ENCODE results near the gene CHD9.
"Not testable (repeated sequence)": the region's sequence is repeated elsewhere in the genome, so short reads cannot be mapped to it uniquely, and the experiment has no call there.

CHD9 gene

DNA sequence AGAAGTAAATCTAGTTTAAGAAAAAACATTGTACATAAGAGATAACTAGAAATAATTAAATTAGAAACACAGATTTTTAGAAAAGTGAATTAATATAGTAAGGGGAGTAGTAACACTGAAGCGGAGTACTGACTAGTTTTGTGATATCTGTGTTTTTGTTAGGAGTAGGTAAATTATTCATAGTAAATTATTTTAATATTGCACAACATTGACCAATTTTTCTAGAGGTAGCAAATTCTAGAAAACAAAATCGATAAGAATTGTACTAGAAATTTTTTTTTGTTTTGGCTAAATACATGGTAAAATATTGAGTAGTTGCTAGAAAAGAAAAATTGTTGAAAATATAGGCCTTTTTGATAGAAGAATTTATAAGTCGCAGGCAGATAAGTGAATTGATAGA, 156.5 kb downstream of the CHD9 start:
- no peak for DNase-seq

DNA sequence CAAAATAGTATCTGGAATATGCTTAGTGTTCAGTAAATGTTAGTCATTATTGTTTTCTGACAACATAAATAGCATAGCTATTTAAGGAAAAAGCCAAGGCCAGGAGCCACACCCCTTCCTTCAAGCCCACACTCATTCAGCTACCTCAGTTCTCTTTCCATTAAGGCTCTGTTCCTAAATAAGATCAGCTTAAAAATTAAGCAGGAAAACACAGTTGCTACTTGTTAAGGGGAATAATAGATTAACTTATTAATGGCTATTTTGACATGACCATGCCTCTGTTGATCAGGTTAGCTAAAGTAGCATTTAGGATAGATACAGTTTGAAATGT, 158.1 kb downstream of the CHD9 start:
- no peak for DNase-seq

DNA sequence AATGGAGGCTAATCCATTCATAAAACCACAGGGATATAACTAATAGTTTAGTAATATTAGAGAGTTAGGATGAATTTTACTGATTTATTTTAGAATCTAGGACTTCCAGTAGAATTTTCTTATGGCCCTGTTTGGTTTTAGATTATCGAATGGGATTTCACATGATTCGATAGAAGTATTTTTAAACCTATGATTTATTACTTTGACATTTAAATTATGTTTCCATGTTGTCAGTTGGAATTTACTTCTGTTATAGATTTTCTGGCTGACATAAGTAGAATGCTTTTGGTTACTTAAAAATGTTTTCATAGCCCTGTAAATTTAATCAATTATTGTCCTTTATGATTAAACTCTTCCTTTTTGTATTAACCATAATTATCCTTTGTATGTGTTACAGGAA, 158.8 kb downstream of the CHD9 start:
- peak; percentile 15 for DNase-seq

DNA sequence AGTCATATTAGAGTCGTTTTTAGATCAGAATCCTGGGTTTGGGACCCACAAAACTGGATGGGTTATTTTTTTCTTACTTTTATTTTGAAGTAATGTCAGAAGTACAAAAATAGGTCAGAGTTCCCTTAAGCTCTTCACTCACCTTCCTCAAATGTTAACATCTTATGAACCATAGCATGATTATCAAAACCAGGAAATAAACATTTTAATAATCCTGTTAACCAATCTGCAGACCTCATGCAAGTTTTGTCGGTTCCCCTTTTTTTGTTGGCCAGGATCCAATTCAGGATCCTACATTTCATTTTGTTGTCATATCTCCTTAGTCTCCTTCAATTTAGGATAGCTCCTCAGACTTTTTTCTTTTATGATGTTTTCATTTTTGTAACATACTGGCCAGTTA, 162.0 kb downstream of the CHD9 start:
- DNase-seq, result no peak

DNA sequence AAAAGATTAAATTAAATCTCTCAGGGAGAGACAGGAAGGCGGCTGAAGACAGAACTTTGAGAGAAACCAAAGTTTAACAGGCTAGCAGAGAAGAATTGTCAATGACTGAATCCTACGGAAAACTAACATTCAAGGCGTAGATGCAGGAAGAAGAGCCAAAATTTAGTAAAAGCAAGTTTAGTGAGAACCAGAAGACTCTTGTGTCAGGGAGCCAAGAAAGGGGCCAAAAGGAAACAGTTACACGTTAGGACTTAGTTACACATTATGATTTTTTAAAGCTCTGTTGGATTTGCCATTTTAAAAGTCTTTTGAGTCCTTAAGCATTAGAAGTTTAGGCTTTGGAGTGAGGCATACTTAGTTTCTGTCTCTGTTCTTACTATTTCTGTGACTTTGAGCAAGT, 164.6 kb downstream of the CHD9 start:
- DNase-seq, result no peak

DNA sequence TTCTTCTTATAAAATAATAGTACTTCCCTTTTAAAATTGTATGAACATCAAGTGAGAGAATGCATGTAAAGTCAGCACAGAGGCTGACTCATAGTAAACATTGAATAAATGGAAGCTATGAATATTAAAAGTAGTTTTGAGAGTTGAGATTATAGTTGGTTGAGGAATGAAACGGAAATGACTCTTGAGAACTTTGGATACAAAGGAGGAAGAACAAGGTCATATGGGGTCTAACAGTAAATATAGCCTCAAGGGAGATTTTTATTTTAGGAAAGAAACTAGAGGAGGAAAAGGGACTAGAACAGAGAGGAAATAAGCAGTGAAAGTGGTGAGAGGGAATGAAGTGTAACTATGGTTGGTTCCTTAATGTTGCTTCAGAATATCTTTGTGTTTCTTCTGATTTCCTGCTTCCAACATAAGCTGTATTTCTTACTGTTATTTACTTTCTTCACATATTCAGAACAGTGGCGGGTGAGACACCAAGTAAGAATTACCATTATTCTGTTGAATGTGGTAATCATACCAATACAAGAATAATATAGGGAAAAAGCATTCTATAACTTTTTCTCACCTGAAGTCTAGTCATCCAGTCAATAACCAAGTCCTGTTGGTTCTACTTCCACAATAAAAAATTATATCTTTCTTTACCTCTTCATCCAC, 165.1 kb downstream of the CHD9 start:
- peak; percentile 22 for DNase-seq

DNA sequence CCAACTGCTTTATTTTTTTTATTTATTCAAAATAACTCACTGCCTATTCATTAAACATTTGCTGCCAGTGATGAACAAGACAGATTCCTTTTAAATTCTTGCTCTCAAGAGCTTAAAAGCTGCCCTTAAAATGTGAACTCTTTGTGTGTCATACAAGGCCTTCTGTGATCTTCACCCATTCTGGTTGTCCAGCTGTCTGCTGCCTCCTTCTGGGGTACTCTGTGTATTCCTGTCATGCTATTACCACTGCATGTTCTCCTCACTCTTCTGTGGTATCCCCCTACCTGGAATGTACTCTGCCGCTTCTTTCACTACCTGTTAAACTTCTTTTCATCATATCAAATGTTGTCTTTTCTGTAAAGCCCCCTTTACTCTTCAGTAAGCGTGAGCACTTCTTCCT, 165.8 kb downstream of the CHD9 start:
- DNase-seq, result peak; percentile 50

DNA sequence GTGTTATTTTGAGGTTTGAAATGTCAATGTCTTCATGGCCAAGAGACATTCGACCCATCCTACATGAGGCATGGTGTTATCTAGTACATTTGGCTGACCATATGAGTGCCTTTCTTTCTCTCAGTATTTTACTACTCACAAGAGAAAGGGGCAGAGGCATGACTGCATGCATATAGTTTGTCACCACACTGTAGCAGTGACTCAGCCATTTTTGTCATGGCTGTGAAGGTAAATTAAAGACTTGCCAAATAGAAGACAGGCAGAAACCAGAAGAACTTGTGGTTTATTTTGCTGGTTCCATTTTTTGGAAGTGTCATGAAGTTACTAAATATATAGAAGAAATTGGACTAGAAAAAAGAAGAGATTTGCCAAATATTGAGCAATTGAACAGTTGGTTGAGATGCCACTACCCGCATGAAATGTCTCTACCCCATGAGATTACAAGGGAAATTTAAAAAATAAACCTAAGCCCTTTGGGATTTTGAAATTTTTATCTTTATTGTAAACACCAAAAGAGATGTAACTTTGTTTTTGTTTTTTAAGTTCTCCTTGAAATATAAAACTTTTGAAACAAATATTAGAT, 170.3 kb downstream of the CHD9 start:
- DNase-seq, result peak; percentile 36

DNA sequence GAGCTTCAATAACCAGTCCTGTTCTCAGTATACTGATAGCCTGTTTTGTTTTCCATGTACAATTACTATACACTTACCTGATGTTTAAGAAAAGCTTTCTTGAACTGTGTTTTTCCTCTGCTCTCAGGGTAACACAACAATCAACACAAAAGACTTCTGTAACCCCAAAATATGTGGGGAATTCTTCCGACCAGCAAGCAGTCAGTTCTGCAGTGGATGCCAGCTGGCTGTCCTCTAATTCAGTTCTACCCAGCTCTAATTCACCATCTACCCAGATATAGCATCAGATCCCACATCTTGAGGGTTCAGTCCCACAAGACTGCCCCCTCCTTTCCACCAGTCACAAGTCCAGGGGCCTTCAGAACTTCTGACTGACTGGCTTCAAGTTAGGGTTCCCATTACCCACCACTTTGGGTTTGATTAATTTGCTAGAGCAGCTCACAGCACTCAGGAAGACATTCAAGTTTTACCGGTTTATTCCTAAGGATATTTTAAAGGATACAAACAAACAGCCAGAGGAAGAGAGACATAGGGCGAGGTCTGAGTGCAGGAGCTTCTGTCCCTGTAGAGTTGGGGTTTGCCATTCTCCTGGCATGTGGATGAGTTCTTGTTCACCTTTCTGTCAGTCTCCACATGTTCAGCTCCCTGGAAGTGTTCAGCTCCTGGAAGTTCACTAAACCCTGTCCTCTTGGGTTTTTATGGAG, 178.2 kb downstream of the CHD9 start:
- no peak for DNase-seq

DNA sequence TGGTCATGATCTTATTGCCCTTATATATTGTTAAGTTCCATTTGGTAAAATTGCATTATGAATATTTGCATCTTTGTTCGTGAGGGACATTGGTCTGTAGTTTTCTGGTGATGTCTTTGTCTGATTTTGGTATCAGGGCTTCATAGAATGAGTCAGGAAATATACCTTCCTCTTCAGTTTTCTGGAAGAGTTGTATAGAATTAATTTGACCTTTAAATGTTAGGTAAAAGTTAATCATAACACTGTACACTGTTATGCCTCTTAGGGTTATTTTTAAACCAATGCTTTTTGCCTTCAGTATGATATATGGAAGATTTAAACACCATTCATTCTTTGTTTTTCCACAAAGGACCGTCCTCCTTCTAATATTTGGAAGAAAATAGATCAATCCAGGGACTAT, 180.0 kb downstream of the CHD9 start:
- no peak for DNase-seq

DNA sequence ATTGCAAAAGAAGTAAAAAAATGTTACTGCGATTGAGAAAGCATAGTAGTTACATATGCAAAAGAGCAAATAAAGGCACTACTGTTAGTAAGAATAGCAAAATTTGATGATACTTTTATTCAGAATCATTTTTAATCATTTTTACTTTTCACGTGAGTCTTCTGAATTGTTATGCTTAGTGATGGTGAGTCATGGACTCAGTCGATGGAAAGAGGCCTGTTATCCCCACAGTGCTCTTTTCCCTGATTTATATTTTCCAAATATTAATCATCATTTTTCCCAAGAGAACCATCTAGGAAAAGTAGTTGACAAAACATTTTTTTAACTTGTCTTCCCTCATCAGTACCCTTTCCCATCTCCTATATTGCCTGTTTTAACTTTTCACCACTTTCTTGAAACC, 181.1 kb downstream of the CHD9 start:
- peak; percentile 35 for DNase-seq

DNA sequence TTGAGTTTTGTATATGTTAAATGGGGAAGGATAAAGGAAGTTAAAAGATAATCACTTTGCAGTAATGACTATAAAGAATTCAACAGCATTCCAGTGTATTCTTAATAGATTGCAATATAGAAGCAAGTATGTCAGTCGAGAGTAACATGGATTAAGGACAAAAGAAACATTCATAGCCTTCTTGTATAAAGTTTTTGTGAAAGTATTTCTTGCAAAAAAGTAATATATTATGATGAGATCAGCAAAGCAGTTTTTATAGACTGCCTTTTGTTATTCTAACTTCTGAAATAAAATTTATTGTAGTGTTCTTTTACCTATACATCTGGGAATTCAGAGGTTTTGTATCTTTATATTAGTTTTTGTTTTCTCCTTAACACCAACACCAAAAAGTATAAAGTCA, 194.5 kb downstream of the CHD9 start:
- no peak for DNase-seq

DNA sequence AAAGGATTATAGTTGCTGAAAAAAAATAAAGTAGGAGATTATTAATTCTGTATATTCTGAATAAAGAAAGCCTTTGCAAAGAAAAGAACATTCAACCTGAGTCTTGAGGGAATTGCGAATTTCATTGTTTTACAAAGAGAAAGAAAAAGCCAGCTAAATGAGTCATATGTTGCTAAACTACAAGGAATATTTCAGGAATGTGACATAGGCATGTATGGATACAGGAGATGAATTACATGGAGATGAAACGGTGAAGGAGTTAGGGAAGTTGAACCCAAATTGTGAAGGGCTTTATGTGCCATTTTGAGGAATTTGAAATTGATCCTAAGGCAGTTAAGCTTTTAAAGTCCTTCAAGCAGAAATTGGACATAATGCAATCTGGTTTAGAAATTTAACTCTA, 202.2 kb downstream of the CHD9 start:
- DNase-seq, result peak; percentile 70

DNA sequence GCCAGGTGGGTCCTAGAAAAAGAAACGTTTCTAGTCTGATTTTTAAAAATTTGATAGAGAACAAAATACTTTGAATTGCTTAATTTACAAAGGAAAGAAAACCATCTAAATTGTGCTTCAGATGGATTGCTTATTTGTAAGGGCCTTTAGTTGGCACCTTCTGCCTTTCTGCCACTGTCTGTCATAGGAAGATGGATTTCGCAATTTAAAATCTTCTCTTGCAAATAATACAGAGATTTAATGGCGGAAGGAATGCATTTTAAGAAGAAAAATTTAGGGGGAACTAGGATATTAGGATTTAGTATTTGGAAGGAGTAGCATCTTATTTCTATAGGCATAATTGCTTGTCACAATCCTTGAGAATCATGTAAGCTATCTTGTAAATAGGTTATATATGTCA, 204.0 kb downstream of the CHD9 start:
- DNase-seq, result no peak

DNA sequence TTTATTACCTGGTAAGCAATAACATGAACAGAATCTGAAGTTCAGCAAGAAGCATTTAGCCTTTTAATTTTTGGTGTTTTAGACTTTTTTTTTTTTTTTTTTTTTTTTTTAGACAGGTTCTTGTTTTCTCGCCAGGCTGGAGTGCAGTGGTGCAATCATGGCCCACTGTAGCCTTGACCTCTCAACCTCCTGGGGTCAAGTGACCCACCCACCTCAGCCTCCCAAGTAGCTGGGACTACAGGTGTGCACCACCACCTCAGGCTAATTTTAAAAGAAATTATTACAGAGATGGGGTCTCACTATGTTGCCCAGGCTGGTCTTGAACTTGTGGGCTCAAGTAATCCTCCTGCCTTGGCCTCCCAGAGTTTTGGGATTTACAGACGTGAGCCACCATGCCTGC, 206.5 kb downstream of the CHD9 start:
- no peak for DNase-seq

DNA sequence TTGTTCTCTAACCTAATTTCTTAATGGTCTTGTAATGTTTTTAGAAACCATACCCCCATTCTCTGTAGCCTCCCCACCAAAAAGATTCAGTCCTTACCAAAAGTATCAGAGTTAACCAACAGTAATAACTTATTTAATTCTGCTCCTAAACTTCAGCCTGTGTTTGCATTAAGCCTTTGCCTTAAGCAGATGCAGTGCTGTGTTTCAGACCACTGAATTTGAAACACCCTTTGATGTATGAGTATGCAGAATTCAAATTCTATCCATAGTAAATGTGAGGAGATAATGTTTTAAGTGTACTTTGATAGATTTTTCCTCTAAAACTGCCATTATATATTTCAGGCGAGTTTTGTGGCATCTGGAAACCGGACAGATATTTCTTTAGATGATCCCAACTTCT, 207.9 kb downstream of the CHD9 start:
- DNase-seq, result no peak

DNA sequence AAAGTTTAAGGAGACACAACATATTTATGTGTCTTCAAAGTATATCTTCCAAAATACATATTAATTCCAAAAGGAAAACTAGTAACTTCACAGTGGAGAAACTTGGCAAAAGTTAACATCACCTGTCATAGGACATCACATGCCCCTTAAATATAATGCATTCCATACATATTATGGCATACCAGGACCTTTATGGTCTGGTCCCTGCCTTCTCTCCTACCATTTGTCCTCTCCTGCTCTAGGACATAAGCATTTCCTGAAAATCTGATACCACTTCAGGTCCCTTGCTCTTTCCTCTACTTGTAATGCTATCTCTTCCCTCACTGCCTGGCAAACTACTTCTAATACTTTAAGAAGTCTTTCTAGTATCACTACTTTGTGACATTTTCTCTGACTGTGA, 211.4 kb downstream of the CHD9 start:
- no peak for DNase-seq

DNA sequence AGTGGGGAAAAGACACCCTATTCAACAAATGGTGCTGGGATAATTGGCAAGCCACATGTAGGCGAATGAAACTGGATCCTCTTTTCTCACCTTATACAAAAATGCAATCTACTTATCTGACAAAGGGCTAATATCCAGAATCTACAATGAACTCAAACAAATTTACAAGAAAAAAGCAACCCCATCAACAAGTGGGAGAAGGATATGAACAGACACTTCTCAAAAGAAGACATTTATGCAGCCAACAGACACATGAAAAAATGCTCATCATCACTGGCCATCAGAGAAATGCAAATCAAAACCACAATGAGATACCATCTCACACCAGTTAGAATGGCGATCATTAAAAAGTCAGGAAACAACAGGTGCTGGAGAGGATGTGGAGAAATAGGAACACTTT, 223.7 kb downstream of the CHD9 start:
- not testable (repeated sequence) for DNase-seq

DNA sequence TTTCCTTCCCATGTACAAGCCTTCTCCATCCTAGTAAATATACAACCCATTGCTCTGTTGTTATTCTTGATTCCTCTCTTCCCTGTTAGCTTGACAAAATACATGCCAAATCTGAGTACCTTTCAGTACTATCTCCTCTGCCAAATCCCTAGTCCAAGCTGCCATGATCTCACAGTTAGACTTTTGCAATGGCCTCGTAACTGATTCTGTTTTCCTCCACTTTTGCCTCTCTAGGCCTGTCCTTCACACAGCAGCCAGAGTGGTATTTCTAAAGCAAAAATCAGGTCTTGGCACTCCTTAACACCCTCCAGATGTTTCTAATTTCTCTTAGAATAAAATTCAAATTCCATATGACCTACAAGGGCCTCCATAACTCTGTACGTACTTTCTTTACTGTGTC, 226.5 kb downstream of the CHD9 start:
- DNase-seq, result peak; percentile 5

DNA sequence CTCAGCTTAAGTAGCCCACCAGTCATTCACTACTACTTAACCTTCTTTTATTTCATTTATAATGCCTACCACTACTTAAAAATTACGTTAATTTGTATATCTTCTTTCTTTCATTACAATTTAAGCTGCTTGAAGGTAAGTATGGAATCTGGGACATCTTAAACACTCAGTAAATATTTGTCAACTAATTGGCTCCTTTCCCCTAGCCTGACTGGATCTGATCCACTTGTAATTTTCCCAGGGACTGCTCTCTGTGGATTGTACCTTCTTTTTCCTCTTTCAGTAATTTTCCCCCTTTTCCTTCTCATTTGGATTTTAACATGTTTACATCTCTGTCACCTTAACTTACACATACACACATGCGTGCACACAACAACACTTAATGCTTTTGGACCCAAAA, 227.1 kb downstream of the CHD9 start:
- DNase-seq, result no peak

DNA sequence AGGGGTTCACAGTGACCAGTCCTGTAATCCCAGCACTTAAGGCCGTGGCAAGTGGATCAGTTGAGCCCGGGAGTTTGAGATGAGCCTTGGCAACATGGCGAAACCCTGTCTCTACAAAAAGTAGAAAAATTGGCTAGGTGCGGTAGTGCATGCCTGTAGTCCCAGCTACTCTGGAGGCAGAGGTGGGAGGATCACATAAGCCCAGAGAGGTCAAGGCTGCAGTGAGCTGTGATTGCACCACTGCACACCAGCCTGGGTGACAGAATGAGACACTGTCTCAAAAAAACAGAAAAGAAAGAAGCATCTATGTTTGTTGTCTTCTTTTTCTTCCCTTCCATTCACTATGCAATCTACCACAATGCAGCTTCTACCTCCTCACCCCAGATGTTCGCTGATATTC, 227.5 kb downstream of the CHD9 start:
- no peak for DNase-seq

DNA sequence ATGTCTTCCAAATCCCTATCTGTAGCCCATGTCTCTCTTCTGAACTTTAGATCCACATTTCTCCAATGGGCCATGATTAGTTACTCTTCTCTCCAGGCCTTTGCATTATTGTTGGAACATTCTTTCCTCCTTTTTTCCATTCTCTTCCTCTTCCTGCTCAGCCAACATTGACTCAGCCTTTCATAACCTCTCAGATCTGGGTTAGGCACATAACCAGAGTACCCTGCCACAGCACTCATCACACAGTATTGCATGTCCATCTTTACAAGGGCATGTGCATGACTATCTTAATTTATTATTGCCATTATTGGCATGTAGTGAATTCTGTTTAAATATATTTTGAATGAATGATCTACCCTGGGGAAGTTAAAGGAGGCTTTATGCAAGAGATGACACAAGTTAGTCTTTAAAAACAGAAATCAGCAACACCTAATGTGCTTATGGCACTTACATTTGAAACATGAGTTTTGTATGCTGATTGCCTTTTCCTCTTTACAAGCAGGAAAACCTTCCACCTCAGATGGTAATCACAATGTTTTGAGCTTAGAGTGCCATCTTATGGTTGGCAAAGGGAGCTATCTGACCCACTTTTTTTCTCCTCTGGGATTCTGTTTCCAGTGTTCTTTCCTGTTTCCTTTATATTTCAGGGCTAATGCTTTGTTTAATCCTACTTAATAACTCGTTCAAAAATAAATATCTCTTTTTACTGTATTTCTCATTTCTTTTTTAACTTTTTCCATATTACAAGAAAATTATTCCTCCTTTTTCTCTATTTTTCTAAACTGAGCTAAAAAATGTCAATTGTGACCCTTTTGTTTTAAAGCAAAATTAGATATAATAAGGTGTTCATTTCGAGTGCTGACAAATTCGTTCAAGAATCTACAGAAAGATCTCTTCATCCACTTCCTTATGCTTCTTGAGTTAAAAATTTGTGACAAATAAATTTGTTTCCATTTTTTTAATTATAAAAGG, 228.5 kb downstream of the CHD9 start:
- DNase-seq, result peak; percentile 53

DNA sequence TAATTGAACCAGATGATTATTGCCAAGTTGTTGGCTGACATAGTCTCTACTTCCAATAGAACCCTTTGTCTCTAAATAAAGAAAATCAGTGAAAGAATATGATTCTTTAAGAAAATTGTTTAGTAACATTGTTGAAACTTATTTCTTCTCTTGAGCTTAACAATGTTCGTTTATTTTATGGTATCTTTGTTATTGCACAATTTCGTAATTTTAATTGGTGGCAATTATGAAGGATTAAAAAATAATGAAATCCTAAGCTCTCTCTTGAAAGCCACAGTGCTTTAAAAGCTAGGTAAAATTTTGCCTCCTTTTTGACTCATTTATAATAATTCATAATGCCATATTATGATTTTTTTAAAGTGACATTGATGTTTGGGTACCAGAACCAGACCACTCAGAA, 230.4 kb downstream of the CHD9 start:
- no peak for DNase-seq
